K562 (cell line): ENCODE data around the gene RNF214. TPM values are rescaled to one million over a fixed set of nuclear protein-coding genes. Genes with fewer than 3 reads are reported as not detected.

Experiments
- BCL6 ChIP-seq: fragments of 250-450 bp; sonication (Bioruptor Pico); IDR thresholded peaks from 2 replicates; pipeline ENCODE4 v1.4.0; 2020
- BRCA1 ChIP-seq, 2 experiments: fragments of 450-650 bp in 1 of 2; sonication (generic) in 1 of 2; formaldehyde crosslinking in 1 of 2; IDR thresholded peaks; 2 replicates each; pipeline versions ENCODE4 v1.5.0 to v1.6.1; 2017 to 2020; ENCODE audit warnings: mild to moderate bottlenecking in 1 of 2, missing genetic modification reagents in 1 of 2
- CCNT2 ChIP-seq: IDR thresholded peaks from 2 replicates; pipeline ENCODE4 v1.6.1; 2011; ENCODE audit warnings: borderline replicate concordance, low read depth, mild to moderate bottlenecking, moderate library complexity, mixed read lengths, low read length; ENCODE audit not compliant: insufficient read length; ENCODE audit errors: extremely low read depth
- EZH2 ChIP-seq: IDR thresholded peaks from 2 replicates; pipeline ENCODE4 v1.6.1; 2012; ENCODE audit warnings: low read depth, mild to moderate bottlenecking, inconsistent platforms, low read length, borderline replicate concordance
- FOSL1 ChIP-seq: fragments of 200-800 bp; sonication (Bioruptor generic); conservative IDR thresholded peaks from 2 replicates; pipeline ENCODE4 v1.6.1; 2016; ENCODE audit warnings: missing genetic modification characterization, missing compliant biosample characterization
- FOXA1 ChIP-seq: fragments of 450-650 bp; IDR thresholded peaks from 2 replicates; pipeline ENCODE4 v1.6.1; 2016; ENCODE audit warnings: mild to moderate bottlenecking, borderline replicate concordance
- FOXJ2 ChIP-seq: fragments of 200-800 bp; sonication (Bioruptor generic); IDR thresholded peaks from 2 replicates; pipeline ENCODE4 v1.6.1; 2016; ENCODE audit warnings: missing genetic modification characterization, missing compliant biosample characterization
- FOXP1 ChIP-seq: sonication (generic); formaldehyde crosslinking; IDR thresholded peaks from 2 replicates; pipeline ENCODE4 v1.8.0; 2022; ENCODE audit warnings: mild to moderate bottlenecking, missing genetic modification reagents
- GTF2A2 ChIP-seq: IDR thresholded peaks from 2 replicates; pipeline ENCODE4 v1.6.1; 2016; ENCODE audit warnings: mild to moderate bottlenecking, missing genetic modification characterization, missing compliant biosample characterization
- GTF2F1 ChIP-seq: IDR thresholded peaks from 2 replicates; pipeline ENCODE4 v1.6.1; 2011; ENCODE audit warnings: low read depth, low read length, improper control_type of control experiment
- HDAC3 ChIP-seq: fragments of 450-650 bp; IDR thresholded peaks from 2 replicates; pipeline ENCODE4 v1.6.1; 2018; ENCODE audit warnings: borderline replicate concordance, mild to moderate bottlenecking, moderate library complexity; ENCODE audit not compliant: partially characterized antibody
- ILK ChIP-seq: fragments of 450-650 bp; IDR thresholded peaks from 2 replicates; pipeline ENCODE4 v1.6.1; 2016; ENCODE audit warnings: missing genetic modification characterization, low read depth, mild to moderate bottlenecking, missing compliant biosample characterization, moderate library complexity, borderline replicate concordance
- MYNN ChIP-seq, 2 experiments: sonication (generic); formaldehyde crosslinking in 1 of 2; IDR thresholded peaks; 2 replicates each; pipeline versions ENCODE4 v1.5.0 to v1.6.1; 2016 to 2020; ENCODE audit warnings: antibody characterized with exemption in 1 of 2, missing genetic modification reagents in 1 of 2
- PCBP1 ChIP-seq: fragments of 200-400 bp; formaldehyde crosslinking; IDR thresholded peaks from 2 replicates; pipeline ENCODE4 v1.6.1; 2018; ENCODE audit warnings: mild to moderate bottlenecking, low read depth, low read length; ENCODE audit not compliant: poor library complexity, severe bottlenecking
- POLR2G ChIP-seq: fragments of 200-400 bp; formaldehyde crosslinking; IDR thresholded peaks from 2 replicates; pipeline ENCODE4 v1.6.1; 2017; ENCODE audit warnings: low read depth, mild to moderate bottlenecking, antibody characterized with exemption, low read length, moderate library complexity
- SP1 ChIP-seq: sonication (generic); formaldehyde crosslinking; IDR thresholded peaks from 2 replicates; pipeline ENCODE4 v1.8.1; 2022; ENCODE audit warnings: mild to moderate bottlenecking, missing genetic modification reagents
- THRAP3 ChIP-seq: fragments of 450-650 bp; IDR thresholded peaks from 2 replicates; pipeline ENCODE4 v1.6.1; 2016; ENCODE audit warnings: mild to moderate bottlenecking, inconsistent platforms, borderline replicate concordance
- U2AF2 ChIP-seq: fragments of 200-400 bp; formaldehyde crosslinking; optimal IDR thresholded peaks from 2 replicates; pipeline ENCODE3; 2017; ENCODE audit warnings: low read depth, mild to moderate bottlenecking, low read length
- ZBTB7A ChIP-seq: IDR thresholded peaks from 2 replicates; pipeline ENCODE4 v1.6.1; 2011; ENCODE audit warnings: low read depth, mild to moderate bottlenecking, low read length, moderate library complexity, borderline replicate concordance; ENCODE audit not compliant: control insufficient read depth
- ZFP1 ChIP-seq: fragments of 450-650 bp; formaldehyde crosslinking; IDR thresholded peaks from 2 replicates; pipeline ENCODE4 v1.4.0; 2020; ENCODE audit warnings: mild to moderate bottlenecking, mixed read lengths
- ZNF174 ChIP-seq: fragments of 250-450 bp; sonication (Bioruptor Pico); IDR thresholded peaks from 2 replicates; pipeline ENCODE4 v1.4.0; 2020; ENCODE audit warnings: mild to moderate bottlenecking
- ZNF212 ChIP-seq: fragments of 450-650 bp; formaldehyde crosslinking; IDR thresholded peaks from 2 replicates; pipeline ENCODE4 v1.4.0; 2020; ENCODE audit warnings: mild to moderate bottlenecking
- ZNF3 ChIP-seq: fragments of 250-450 bp; sonication (Bioruptor Pico); IDR thresholded peaks from 2 replicates; pipeline ENCODE4 v1.5.0; 2021; ENCODE audit warnings: mild to moderate bottlenecking, moderate library complexity
- ZNF583 ChIP-seq: fragments of 250-450 bp; sonication (Bioruptor Pico); IDR thresholded peaks from 2 replicates; pipeline ENCODE4 v1.4.0; 2020
- ZNF75A ChIP-seq: fragments of 450-650 bp; formaldehyde crosslinking; IDR thresholded peaks from 2 replicates; pipeline ENCODE4 v1.4.0; 2020; ENCODE audit warnings: mild to moderate bottlenecking
- ZNF785 ChIP-seq: fragments of 250-450 bp; sonication (Bioruptor Pico); IDR thresholded peaks from 2 replicates; pipeline ENCODE4 v1.4.0; 2020; ENCODE audit warnings: mild to moderate bottlenecking
- polyA plus RNA-seq, 8 experiments: library from polyadenylated mRNA; depleted of rRNA in 4 of 8; stranded (reverse) in 5 of 8; unstranded in 3 of 8; fragments of >200 nt; fragmentation: Nextera tagmentation in 2 of 8; fragmentation: Illumina TruSeq in 1 of 8; extraction: Ambion mirVana in 2 of 8; extraction: Trizol in 1 of 8; gene quantifications; 2 replicates each; pipeline versions ENCODE4 v1.2.1 to v1.2.3, GENCODE V29; 2011 to 2014; ENCODE audit warnings: inconsistent platforms in 1 of 8, missing spikeins in 1 of 8
- total RNA-seq, 7 experiments: library from RNA; depleted of rRNA in 6 of 7; stranded (reverse); fragments of >200 nt in 6 of 7; fragmentation: Illumina TruSeq in 2 of 7; extraction: Trizol in 2 of 7; gene quantifications; 2 replicates each; pipeline versions ENCODE4 v1.2.1 to v1.2.3, GENCODE V29; 2011 to 2021; ENCODE audit warnings: low replicate concordance in 1 of 7
- TF ChIP-seq, protein P1 (sequence below): sonication (generic); formaldehyde crosslinking; IDR thresholded peaks from 2 replicates; pipeline ENCODE4 v1.8.0; 2022; ENCODE audit warnings: mild to moderate bottlenecking, missing genetic modification reagents

RNF214 gene
- total and polyA plus RNA-seq, 9 of the 15 experiments (the other 6 are each of a cell fraction or from before 2014, with no cell fraction given): 6.6 to 24.8 (median 11.9) TPM

GRCh38 chr11:117223741-117224689, 8.5 kb upstream of the RNF214 start (continued):
- TF ChIP-seq ZBTB7A (no peak), ILK (tag) (no peak), FOXA1 (no peak), CCNT2 (peak; percentile 85), ZNF174 (no peak), U2AF2 (no peak), EZH2 (no peak), ZFP1 (CRISPR knock-in tag) (no peak), FOXP1 (CRISPR knock-in tag) (no peak), BCL6 (CRISPR knock-in tag) (peak; percentile 59; the same call in 1 of the 2 replicates), HDAC3 (peak; percentile 82), SP1 (CRISPR knock-in tag) (0 out of 2 replicates have a peak, but pooled peaks have one; percentile 19), ZNF212 (CRISPR knock-in tag) (no peak), ZNF75A (no peak), FOXJ2 (tag) (no peak), PCBP1 (no peak), BRCA1 (IDR thresholded peaks at IDR 0.05) (no peak), BRCA1 (CRISPR knock-in tag; IDR thresholded peaks at IDR 0.05) (no peak), FOSL1 (tag) (peak; percentile 46), GTF2A2 (tag) (no peak), ZNF3 (CRISPR knock-in tag) (no peak), GTF2F1 (no peak), THRAP3 (no peak), POLR2G (no peak), ZNF785 (CRISPR knock-in tag) (no peak), MYNN (IDR thresholded peaks at IDR 0.05) (peak; percentile 86), MYNN (CRISPR knock-in tag; IDR thresholded peaks at IDR 0.05) (no peak), ZNF583 (CRISPR knock-in tag) (no peak)
- TF ChIP-seq, protein P1, sequence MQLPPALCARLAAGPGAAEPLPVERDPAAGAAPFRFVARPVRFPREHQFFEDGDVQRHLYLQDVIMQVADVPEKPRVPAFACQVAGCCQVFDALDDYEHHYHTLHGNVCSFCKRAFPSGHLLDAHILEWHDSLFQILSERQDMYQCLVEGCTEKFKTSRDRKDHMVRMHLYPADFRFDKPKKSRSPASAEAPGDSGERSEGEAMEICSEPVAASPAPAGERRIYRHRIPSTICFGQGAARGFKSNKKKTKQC (CRISPR knock-in tag): no peak
